HG03460 (cell line): ENCODE measurements around the gene OVOL1.
A peak's percentile ranks its signal among the peaks of the same experiment; 100 is the strongest.

Source experiments
- ATAC-seq: cut with Tn5 transposase; IDR thresholded peaks from one replicate; pipeline ENCODE4 v1.9.1; 2021; ENCODE audit not compliant: unreplicated experiment

Gene OVOL1

GRCh38 chr11:65790902-65791650, 4.2 kb downstream of the OVOL1 start:
- peak; percentile 8 for ATAC-seq

- peak; percentile 88 for ATAC-seq
These were observed 4.9 kb downstream of the OVOL1 start for GRCh38 chr11:65791719-65792213.

GRCh38 chr11:65792456-65792855, 5.6 kb downstream of the OVOL1 start:
- no peak for ATAC-seq

GRCh38 chr11:65793144-65793581, 6.3 kb downstream of the OVOL1 start:
- ATAC-seq, result no peak

DNA sequence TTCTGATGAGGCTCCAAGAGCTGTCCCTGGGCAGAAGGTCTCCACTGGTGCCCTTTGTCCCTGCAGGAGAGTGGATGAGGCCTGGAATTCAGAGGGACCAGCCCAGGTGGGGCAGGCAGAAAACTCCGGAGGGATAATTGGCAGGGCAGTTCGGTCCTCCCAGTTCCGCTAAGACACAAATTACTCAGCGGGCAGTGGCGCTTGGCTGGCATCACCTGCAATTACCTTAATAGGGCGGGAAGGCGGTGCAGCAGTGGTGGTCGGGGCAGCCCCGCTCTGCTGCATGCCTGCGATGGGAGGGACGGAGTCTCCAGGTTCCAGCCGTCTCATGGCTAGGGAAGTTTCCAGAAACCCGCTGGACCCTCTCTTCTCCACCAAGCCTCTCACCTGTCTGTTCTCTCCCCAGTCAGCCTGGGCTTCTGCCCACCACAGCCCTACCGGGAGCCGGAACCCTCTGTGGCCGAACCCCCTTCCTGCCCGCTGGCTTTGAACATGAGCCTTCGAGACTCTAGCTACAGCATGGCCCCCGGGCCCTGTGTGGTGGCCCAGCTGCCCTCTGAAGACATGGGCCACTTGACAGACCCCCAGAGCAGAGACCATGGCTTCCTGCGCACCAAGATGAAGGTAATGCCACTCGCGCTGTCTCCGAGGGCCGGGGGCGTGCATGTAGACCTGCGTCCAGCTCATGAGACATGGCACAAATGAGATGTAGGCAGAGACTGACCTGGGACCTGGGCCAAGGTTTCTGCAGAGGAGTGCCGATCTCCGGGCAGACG, 7.0 kb downstream of the OVOL1 start:
- ATAC-seq, result no peak

- ATAC-seq, result no peak
These were observed 8.0 kb downstream of the OVOL1 start for GRCh38 chr11:65794570-65795510.

DNA sequence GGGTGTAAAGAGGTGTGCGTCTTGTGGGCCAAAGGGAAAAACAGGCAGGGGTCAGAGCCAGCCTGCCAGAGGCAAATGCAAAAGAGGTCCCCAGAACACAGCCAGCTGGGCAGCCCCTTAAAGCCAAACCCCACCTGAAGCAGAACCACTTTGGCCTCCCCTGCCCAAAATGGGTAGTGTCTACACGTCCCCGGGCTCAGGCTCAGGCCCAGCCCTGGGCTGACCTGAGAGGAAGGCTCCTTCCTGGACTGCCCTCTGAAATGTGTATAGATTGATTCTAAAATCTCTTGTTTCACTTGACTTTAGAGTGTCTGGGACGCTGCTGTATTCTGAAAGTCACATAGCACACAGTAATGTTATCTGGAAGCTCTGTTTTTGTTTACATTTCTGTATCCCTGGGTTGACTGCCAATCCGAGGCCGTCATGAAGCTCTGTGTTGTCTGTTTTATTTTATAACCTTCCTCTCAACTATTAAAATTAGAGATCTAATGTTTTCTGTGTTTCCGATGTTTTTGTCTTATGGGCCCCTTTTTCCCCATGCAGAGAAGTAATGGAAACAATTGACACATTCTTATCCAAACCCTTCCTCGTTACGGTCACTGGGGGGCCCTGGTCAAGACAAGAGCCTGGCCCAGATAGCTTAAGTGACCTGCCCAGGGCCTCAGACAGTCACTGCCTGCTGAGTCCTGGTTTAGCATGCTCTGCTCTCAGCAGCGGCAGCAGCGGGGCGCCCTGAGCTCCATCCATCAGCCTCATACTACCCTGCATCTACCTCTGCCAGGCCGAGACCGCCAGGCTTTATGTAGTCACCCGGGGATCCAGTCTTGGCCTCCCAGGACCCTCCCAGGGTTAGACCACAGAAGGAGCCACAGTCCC, 10.1 kb downstream of the OVOL1 start:
- ATAC-seq, result no peak

DNA sequence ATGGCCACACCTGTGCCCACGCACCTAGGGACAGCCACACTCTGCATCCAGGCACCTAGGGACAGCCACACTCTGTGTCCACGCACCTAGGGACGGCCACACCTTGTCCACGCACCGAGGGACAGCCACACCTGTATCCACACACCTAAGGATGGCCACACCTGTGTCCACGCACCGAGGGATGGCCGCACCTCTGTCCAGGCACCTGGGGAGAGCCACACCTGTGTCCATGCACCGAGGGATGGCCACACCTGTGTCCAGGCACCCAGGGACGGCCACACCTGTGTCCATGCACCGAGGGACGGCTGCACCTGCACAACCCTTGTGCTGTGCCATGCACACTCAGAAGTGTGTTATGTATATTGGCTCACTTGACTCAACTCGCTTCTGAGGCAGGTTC, 10.8 kb downstream of the OVOL1 start:
- ATAC-seq, result no peak

DNA sequence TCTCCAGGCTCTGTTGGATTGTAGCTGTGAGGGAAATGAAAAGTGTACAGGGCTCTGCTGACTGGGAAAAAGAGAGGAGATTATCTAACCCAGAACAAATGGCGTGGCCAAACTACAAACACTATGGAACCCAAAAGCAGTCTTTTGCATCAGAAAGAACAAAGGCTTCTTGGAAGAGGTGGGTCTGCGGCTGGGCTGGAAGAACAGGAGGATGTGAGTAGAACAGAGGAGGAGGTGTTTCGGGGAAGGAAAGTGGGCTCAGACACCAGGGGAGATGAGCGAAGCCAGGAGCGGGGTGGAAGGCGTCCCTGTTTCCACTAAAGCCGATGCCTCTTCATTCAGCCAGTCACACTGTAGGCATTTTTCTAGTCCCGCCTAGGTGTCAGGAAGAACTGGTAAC, 12.0 kb downstream of the OVOL1 start:
- no peak for ATAC-seq

GRCh38 chr11:65801153-65801987, 14.5 kb downstream of the OVOL1 start:
- ATAC-seq, result no peak

GRCh38 chr11:65802841-65803240, 16.0 kb downstream of the OVOL1 start:
- ATAC-seq, result peak; percentile 57

DNA sequence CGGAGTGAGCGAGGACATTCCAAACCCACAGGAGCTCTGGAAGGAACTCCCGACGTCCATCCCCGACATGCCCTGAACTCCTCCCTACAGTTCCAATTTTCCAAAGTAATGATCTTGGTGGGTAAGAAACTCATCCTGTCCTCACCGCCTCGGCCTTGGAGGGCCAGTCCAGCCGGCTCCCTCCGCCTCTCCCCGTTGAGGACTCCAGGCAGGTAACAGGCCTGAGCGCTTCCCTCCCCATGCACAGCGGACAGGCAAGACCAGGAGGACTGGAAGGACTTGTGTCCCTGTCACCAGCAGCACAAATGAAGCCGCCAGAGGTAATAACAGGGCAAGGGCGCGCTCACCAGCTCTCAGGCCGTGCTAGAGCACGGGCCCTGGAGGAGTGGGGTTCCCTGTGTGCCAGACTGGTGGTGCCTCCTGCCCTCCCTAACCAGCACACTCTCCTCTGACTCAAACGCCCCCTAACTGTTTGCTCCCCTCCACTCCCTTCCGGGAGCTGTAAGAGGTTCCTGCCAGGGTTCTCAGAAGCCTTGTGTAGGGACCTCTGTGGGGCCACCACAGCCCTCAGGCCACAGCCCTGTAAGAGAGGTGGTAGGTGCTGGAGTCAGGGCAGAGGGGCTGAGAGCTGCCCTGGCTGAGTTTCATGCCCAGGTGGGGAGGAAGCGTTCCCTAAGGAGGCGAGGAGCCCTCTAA, 17.1 kb downstream of the OVOL1 start:
- ATAC-seq, result no peak

- no peak for ATAC-seq
These were observed 20.1 kb downstream of the OVOL1 start for GRCh38 chr11:65806979-65807378.

GRCh38 chr11:65808744-65809341, 22.0 kb downstream of the OVOL1 start:
- no peak for ATAC-seq

GRCh38 chr11:65809496-65809895, 22.6 kb downstream of the OVOL1 start:
- no peak for ATAC-seq

- no peak for ATAC-seq
These were observed 23.4 kb downstream of the OVOL1 start for GRCh38 chr11:65810046-65810868.

DNA sequence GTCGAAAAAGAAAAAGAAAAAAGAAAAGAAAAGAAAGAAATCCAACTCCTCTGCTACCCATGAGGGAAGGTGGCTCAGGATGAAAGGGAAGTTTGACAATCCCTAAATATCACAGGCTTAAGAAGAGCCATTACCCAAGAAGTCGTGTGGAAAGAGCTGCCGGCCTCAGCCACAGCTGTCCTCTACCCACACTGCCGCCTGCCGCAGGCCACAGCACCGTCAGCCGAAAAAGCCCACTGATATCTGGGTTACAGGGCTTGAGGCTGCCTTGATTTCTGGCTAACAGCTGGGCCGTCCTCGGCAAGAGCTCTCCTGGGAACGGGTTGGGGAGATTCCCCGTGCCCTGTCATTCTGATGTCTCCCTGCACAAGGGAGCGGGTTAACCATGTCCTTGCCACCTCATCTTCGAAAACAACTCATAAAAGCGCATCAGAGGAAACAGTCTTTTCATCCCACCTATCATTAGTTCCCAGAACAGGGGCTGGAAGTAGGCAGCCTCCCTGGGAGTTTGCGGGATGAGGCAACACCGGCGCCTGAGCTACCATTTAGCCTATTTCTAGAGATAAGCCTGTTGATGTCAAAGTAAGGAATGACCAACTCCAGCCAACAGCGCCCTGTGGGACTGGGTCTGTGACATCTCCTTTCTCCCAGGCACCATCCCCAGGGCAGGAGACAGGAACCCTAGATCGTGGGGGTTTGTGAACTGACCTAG, 25.1 kb downstream of the OVOL1 start:
- ATAC-seq, result no peak
